ENCODE data around the gene PPP4C. TPM values are rescaled to one million over a fixed set of nuclear protein-coding genes. Genes with fewer than 3 reads are reported as not detected.

PPP4C gene
- total RNA-seq, 6 experiments from 2014 or later, result 111 to 135 (median 123) TPM

GRCh38 chr16:30051518-30051917, 24.3 kb upstream of the PPP4C start:
- TF ChIP-seq CTCF (IDR thresholded peaks at IDR 0.05), result no peak
- Mint-ChIP-seq H3K4me3 (peak overlapping the region; percentile 81), H3K36me3 (ENCODE audit: low read depth) (peaks cover 4% of the 10 kb centered on the region; the same call in 1 of the 2 replicates), H3K9me3 (no peaks in the 10 kb centered on the region), H3K27ac (peak overlapping the region; percentile 92), H3K27me3 (ENCODE audit: insufficient read depth) (peaks cover 2% of the 10 kb centered on the region), H3K4me1 (ENCODE audit: low read depth) (peaks cover 36% of the 10 kb centered on the region)
- peak; percentile 74 for DNase-seq

- Mint-ChIP-seq H3K4me1 (ENCODE audit: low read depth) (peaks cover 36% of the 10 kb centered on the region), H3K9me3 (no peaks in the 10 kb centered on the region), H3K27me3 (ENCODE audit: insufficient read depth) (peaks cover 2% of the 10 kb centered on the region), H3K36me3 (ENCODE audit: low read depth) (peaks cover 4% of the 10 kb centered on the region; the same call in 1 of the 2 replicates), H3K27ac (peak overlapping the region; percentile 86), H3K4me3 (peak overlapping the region; percentile 90)
- TF ChIP-seq CTCF (IDR thresholded peaks at IDR 0.05), result no peak
- peak; percentile 93 for DNase-seq
These were observed 23.0 kb upstream of the PPP4C start for GRCh38 chr16:30052671-30053372.

GRCh38 chr16:30053376-30054015, 22.3 kb upstream of the PPP4C start:
- H3K9me3 Mint-ChIP-seq, result no peaks in the 10 kb centered on the region
- H3K36me3 Mint-ChIP-seq (ENCODE audit: low read depth), result peaks cover 4% of the 10 kb centered on the region; the same call in 1 of the 2 replicates
- DNase-seq, result peak; percentile 68
- peak overlapping the region; percentile 86 for H3K27ac Mint-ChIP-seq
- TF ChIP-seq CTCF (IDR thresholded peaks at IDR 0.05), result no peak
- peaks cover 2% of the 10 kb centered on the region for H3K27me3 Mint-ChIP-seq (ENCODE audit: insufficient read depth)
- H3K4me3 Mint-ChIP-seq, result peak overlapping the region; percentile 90
- peaks cover 36% of the 10 kb centered on the region for H3K4me1 Mint-ChIP-seq (ENCODE audit: low read depth)

GRCh38 chr16:30054451-30054850, 21.3 kb upstream of the PPP4C start:
- Mint-ChIP-seq H3K36me3 (ENCODE audit: low read depth) (peaks cover 9% of the 10 kb centered on the region; the same call in 1 of the 2 replicates), H3K27me3 (ENCODE audit: insufficient read depth) (peaks cover 2% of the 10 kb centered on the region), H3K27ac (peak overlapping the region; percentile 81), H3K4me3 (peak overlapping the region; percentile 90), H3K9me3 (no peaks in the 10 kb centered on the region), H3K4me1 (ENCODE audit: low read depth) (peaks cover 36% of the 10 kb centered on the region)
- no peak for TF ChIP-seq CTCF (IDR thresholded peaks at IDR 0.05)
- DNase-seq, result no peak

- Mint-ChIP-seq H3K27ac (peak overlapping the region; percentile 81), H3K27me3 (ENCODE audit: insufficient read depth) (peaks cover 2% of the 10 kb centered on the region), H3K36me3 (ENCODE audit: low read depth) (peaks cover 9% of the 10 kb centered on the region; the same call in 1 of the 2 replicates), H3K4me3 (peak overlapping the region; percentile 90), H3K4me1 (ENCODE audit: low read depth) (peaks cover 36% of the 10 kb centered on the region), H3K9me3 (no peaks in the 10 kb centered on the region)
- no peak for DNase-seq
- peak; percentile 63 for TF ChIP-seq CTCF (IDR thresholded peaks at IDR 0.05)
These were observed 20.7 kb upstream of the PPP4C start for GRCh38 chr16:30054959-30055553.
